Measurements from ENCODE around the gene COL11A2.
A peak's percentile ranks its signal among the peaks of the same experiment; 100 is the strongest.

COL11A2 gene

GRCh38 chr6:33172688-33173534, 19.4 kb downstream of the COL11A2 start:
- no peak for DNase-seq

DNA sequence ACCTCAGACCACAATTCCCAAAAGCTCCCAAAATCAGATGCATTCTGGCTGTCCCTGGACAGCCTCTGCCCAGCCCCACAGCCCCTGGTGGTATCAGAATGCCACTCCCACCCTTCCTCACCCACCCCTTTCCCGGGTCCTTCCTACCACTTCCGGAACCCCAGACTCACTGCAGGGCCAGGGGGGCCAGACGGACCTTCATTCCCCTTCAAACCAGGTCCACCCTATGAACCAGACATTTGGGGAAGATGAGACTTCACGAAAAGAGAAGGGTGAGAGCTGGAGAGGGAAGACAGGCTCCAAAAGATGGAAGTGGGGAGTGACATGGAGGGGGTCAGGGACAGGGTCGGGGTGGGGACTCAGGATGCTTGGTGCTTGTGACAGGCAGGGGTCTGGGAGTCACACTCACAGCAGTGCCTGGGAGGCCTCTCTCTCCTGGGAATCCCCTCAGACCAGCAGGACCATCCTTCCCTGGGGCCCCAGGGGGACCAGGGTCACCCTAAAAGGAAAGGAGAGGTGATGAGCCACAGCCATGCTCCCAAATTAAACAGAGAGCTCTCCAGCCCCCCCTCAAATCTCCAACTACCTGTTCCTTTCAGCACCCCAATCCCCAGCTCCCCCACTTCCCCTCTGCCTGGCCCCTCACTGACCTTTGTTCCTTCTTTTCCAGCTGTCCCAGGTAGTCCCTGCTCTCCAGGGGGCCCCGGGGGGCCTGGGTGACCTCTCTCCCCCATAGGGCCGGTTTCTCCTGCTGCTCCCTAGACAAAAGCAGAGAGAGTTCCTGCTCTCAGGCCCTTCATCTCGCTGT, 20.2 kb downstream of the COL11A2 start:
- DNase-seq = no peak

- DNase-seq = no peak
Measured at GRCh38 chr6:33171016-33171879, 21.0 kb downstream of the COL11A2 start.

DNA sequence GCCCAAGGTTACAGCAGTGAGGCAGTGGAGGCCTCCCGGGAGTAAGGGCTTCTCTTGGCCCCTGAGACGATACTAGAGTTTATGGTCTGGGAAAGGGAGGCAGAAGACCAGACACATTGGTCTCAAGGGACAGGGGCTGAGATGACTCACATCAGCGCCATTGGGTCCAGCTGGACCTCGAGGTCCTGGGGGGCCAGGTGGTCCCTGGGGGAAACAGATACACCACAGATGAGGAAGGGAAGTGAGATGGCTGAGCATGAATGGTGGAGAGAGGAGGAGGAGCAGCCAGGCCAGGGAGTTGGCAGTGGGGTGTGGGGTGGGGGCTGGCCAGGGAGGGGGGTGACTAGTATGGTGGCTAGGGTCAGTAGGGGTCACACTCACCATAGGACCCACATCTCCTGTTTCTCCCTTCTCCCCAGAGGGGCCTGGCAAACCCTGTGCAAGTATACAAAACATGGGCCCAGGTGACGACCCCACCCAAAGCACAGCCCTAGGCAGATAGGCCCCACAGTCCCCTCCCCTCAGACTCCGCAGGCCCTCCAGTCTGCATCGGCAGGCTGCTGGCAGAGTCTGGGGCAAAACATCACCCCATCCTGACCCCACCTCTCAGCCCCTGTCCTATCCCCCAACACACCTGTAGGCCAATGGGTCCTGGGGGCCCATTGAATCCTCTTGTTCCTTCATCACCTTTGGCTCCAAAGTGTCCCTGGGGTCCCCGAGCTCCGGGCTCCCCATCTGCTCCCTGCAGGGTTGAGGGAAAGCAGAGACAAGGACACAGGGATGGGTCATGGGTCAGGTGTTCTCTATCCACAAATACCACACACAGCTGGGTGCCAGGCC, 21.9 kb downstream of the COL11A2 start:
- DNase-seq = no peak

DNA sequence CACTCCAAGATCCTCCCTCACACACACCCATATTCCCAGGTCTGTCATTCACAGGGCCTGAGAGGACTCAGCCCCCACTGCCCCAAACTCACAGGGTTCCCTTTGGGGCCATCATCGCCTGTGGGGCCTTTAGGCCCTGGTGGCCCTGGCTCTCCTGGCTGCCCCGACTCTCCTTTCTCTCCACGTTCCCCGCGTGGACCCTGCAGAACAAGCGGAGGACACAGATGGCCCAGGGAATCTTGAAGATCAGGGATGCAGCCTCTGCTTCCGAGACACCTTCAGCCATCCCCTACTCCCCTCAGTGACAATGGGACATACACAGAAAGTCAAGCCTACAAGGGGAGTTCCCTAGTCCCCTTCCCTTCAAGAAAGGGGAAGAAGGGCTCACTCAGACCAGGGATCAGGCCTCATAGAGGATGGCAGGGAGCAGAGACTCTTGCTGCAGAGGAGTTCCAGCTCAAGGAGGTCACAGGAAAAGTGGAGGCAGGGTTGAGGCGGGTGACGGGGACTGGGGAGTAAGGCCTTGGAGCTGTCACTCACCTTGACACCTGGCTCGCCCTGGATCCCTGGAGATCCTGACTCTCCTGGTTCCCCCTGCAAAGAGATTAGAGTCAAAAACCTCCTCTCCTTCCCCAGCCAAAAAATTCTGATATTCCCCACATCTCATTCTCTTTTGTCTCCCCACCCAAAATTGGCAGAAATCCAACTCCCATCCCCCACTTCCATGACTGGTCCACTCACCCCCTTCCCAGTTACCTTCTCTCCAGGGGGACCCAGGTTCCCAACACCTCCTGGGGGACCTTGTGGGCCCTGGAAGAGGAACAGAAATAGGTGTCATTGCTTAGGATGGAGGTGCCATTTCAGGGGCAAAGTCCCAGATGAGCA, 22.7 kb downstream of the COL11A2 start:
- DNase-seq = no peak

DNA sequence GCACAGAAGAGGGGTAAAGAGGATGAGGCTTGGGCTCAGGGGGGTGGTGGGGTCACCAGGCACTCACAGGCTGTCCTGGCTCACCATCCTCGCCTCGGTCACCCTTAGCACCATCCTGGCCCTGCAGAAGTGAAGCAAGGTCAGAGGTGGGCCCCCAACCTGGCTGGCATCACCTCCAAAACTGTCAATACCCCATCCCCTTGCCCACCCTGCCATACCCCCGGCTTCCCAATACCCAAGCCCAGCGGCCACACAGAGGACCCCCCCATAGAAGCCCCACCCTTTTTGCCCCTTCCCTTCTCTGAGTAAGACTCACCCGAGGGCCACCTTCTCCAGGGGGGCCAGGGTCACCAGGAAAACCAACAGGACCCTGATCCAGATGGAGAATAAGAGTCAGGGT, 23.6 kb downstream of the COL11A2 start:
- DNase-seq = no peak

DNA sequence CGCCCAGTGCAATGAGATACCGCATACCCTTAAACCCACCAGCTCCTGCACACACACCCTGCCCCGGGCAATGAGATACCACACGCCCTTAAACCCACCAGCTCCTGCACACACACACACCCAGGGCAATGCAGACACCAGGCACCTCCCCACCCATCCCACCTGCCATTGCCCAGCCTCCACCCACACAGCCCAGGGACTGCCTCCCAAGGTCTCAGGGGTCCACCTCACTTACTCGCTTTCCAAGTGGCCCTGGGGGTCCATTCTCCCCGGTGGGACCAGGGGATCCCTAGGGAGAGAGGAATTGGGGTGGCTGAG, 24.0 kb downstream of the COL11A2 start:
- DNase-seq = no peak

GRCh38 chr6:33167374-33168283, 24.6 kb downstream of the COL11A2 start:
- DNase-seq = no peak

- no peak for DNase-seq
Measured at GRCh38 chr6:33166811-33167210, 25.5 kb downstream of the COL11A2 start.

DNA sequence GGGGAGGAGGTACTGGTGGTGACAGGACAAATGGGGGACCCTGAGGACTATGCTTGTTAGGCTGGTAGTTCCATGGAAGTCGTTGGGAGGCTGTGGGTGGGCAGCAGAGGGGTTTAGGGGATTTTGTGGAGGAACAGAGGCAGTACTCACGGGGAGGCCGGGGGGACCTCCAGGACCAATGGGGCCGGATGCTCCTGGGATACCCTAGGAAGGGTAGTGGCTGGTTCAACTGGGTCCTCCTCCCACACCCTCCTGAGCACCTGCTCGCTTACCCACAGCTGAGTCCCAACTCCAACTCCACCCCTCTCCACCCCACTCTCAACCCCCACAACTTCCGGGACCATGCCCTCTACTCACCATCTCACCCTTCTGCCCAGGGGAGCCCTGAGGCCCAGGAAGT, 25.9 kb downstream of the COL11A2 start:
- DNase-seq = no peak

GRCh38 chr6:33165581-33166258, 26.5 kb downstream of the COL11A2 start:
- no peak for DNase-seq

DNA sequence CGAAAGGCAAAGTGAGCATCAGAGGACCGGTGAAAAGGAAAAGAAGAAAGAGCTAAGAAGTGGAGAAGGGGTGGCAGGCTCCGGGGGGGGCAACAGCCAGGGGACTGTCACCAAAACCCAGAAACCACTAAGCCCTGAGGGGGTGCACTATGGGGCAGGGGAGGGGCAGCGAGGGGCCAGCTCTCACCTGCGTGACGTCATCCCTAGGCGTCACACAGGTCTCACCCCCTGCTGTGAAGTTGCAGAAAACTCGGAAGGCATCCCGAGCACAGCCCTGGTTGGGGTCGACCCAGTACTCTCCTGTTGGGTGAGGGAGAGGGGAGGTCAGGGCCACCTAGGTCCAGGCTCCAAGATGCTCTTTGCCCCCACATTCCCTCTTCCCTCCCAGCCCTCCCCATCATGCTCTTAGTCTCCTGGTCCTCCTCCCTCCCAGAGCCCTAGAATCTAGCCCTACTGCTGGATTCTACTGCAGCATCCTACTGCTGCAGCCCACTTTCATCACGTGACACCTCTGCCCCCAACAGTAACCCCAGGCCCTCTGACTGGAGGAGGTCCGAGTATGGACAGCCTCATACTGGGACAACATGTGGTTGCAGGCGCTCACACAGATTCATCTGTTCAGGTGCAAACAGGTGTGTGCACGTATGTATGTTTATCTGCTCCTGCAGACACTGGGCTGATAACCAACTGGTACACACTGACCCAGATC, 27.4 kb downstream of the COL11A2 start:
- DNase-seq = no peak

GRCh38 chr6:33164176-33164575, 28.1 kb downstream of the COL11A2 start:
- no peak for DNase-seq

DNA sequence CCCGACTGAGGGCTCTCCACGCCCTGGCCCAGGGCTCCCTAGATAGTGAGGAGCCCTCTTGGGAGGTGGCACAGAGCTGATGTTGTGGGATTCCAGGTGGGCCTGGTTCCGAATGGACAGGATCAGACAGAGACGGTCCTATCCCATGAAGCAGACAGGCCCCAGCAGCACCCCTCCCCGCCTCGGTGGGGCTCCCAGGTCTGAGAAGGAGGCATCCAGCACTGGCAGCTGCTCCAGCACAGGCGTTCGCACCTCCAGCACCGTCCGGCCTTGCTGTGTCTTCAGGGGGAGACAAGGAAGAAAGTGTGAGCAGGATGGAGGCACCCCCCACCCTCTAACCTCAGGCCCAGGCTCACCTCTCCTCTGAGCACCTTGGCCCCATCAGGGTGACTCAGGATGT, 28.7 kb downstream of the COL11A2 start:
- no peak for DNase-seq

GRCh38 chr6:33161354-33162331, 30.6 kb downstream of the COL11A2 start:
- peak; percentile 14 to 84 (median 52) for DNase-seq

DNA sequence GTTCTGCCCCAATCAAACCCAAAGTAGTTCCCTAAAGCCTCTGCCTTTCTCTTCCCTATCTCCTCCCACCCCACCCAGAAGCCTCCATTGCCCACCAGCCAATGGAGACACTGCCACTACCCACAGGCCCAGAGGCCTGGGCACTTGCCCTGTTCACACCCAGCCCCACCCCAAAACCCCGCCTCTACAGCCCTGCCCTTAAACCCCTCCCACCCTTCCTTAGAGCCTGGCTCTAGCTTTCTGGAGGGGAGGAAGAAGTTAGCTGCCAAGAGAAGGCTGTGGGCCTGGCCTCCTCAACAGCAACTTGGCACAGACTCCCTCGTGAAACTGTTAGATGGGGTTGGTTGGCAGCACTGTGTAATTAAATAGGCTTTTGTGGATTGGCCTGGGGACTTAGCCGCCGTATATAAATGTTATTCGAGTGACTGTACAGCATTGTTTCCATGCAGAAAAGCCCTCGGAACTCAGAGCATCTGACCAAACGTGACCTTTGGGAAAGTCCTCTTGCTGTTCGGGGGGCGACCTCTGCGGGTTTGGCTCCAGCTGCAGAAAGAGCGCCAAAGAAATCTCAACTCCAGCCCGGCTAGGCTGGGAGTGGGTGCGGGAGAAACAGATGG, 31.4 kb downstream of the COL11A2 start:
- peak in 12 of 51 donors; percentile 4 to 48 (median 24) for DNase-seq

Data from hypothalamus (tissue), 51 donors.